Non-pigmented ciliary epithelial cell (primary cell): ENCODE measurements around the gene CLEC12A.
"Not testable (repeated sequence)": the region's sequence is repeated elsewhere in the genome, so short reads cannot be mapped to it uniquely, and the experiment has no call there.

Experiments
- DNase-seq: peaks from one replicate; pipeline ENCODE4 v3.0.0-alpha.2; 2010; ENCODE audit warnings: low read depth

CLEC12A gene

GRCh38 chr12:9969673-9970072 lies 1.5 kb upstream of the CLEC12A start:
- DNase-seq: no peak

GRCh38 chr12:9973949-9974348 lies 2.7 kb downstream of the CLEC12A start:
- DNase-seq: no peak

- DNase-seq: not testable (repeated sequence)
Observed at GRCh38 chr12:9974731-9975130, 3.5 kb downstream of the CLEC12A start.

- DNase-seq: no peak
Observed at GRCh38 chr12:9975614-9976013, 4.4 kb downstream of the CLEC12A start.

GRCh38 chr12:9976626-9977025 lies 5.4 kb downstream of the CLEC12A start:
- DNase-seq: not testable (repeated sequence)

- DNase-seq: no peak
Observed at GRCh38 chr12:9977916-9978315, 6.7 kb downstream of the CLEC12A start.

GRCh38 chr12:9980126-9980525 lies 8.9 kb downstream of the CLEC12A start:
- DNase-seq: no peak

GRCh38 chr12:9991876-9992275 lies 20.7 kb downstream of the CLEC12A start:
- no peak for DNase-seq

- no peak for DNase-seq
Observed at GRCh38 chr12:9992296-9992695, 21.1 kb downstream of the CLEC12A start.

GRCh38 chr12:9999016-9999415 lies 27.8 kb downstream of the CLEC12A start, which contains the start of gene CLEC1B:
Gene CLEC1B (minus strand): TSS chr12:9999121. CDS start chr12:9999100, 21 bp downstream.
- DNase-seq: no peak

- DNase-seq: no peak
Observed at GRCh38 chr12:10001171-10001776, 30.1 kb downstream of the CLEC12A start.

GRCh38 chr12:10012630-10013330 lies 41.6 kb downstream of the CLEC12A start:
- no peak for DNase-seq

GRCh38 chr12:10015450-10015849 lies 44.2 kb downstream of the CLEC12A start:
- DNase-seq: no peak

- no peak for DNase-seq
Observed at GRCh38 chr12:10016881-10017280, 45.7 kb downstream of the CLEC12A start.

- DNase-seq: no peak
Observed at GRCh38 chr12:10018386-10018785, 47.2 kb downstream of the CLEC12A start.

- no peak for DNase-seq
Observed at GRCh38 chr12:10021342-10021741, 50.1 kb downstream of the CLEC12A start.

- no peak for DNase-seq
Observed at GRCh38 chr12:10025236-10025635, 54.0 kb downstream of the CLEC12A start.

- DNase-seq: not testable (repeated sequence)
Observed at GRCh38 chr12:10026666-10027065, 55.5 kb downstream of the CLEC12A start.

- no peak for DNase-seq
Observed at GRCh38 chr12:10027311-10027710, 56.1 kb downstream of the CLEC12A start.

GRCh38 chr12:10027721-10028120 lies 56.5 kb downstream of the CLEC12A start:
- DNase-seq: no peak

- no peak for DNase-seq
Observed at GRCh38 chr12:10030446-10030845, 59.2 kb downstream of the CLEC12A start, which contains the start of gene CLEC9A. Gene CLEC9A (plus strand): TSS chr12:10030682. CDS start chr12:10052688, 22,006 bp downstream.

- DNase-seq: no peak
Observed at GRCh38 chr12:10031321-10031720, 60.1 kb downstream of the CLEC12A start.

- DNase-seq: peak; percentile 60
Observed at GRCh38 chr12:10031771-10032175, 60.6 kb downstream of the CLEC12A start.
